GM12878 (cell line): ENCODE results near the gene MAFG. TPM values are rescaled to one million over a fixed set of nuclear protein-coding genes. Genes with fewer than 3 reads are reported as not detected.

Experiments
- ATAC-seq: fragments of 200-7000 bp; cut with Tn5 transposase; 3 replicates; pipeline ENCODE4 v1.9.1; 2020; ENCODE audit warnings: mild to moderate bottlenecking, moderate library complexity
- BruUV-seq: library from RNA; stranded (reverse); fragments of 400-500 nt; replicated peaks from 2 replicates; lab custom pipeline; 2021; lab: Mats Ljungman, UMichigan
- CTCF ChIA-PET: fragments of 300-600 bp; sonication (Branson Sonifier 250); formaldehyde crosslinking; extraction: SDS; loops from one replicate; lab custom pipeline; 2021; ENCODE audit warnings: inconsistent platforms; lab: Yijun Ruan, JAX
- POLR2A ChIA-PET: fragments of 350-600 bp; formaldehyde crosslinking; extraction: SDS; loops from one replicate; lab custom pipeline; 2021; ENCODE audit warnings: inconsistent platforms; lab: Charles Lee
- RAD21 ChIA-PET: fragments of 300-600 bp; sonication (Branson Sonifier 250); formaldehyde crosslinking; loops from one replicate; lab custom pipeline; 2023; ENCODE audit warnings: antibody characterized with exemption; ENCODE audit not compliant: unreplicated experiment; lab: Charles Lee
- SMC1A ChIA-PET: fragments of 300-600 bp; sonication (Branson Sonifier 250); formaldehyde crosslinking; loops from one replicate; lab custom pipeline; 2023; ENCODE audit not compliant: unreplicated experiment, uncharacterized antibody; lab: Charles Lee
- DNase-seq: peaks from one replicate; pipeline ENCODE4 v3.0.0-alpha.2; 2011; ENCODE audit warnings: low read depth, low spot score
- FAIRE-seq: peaks from 3 replicates; lab custom pipeline; 2011; peaks lifted over from hg19 to GRCh38; lab: Jason Lieb, UNC
- H2AFZ ChIP-seq: 2 replicates; pipeline ENCODE4 v1.6.0; 2011; ENCODE audit warnings: low read depth, low read length, control low read depth; ENCODE audit not compliant: control insufficient read depth
- H3K27ac ChIP-seq: 2 replicates; pipeline ENCODE4 v1.5.1; 2011; ENCODE audit warnings: control low read depth; ENCODE audit not compliant: control insufficient read depth, insufficient read depth
- H3K27me3 ChIP-seq, 2 experiments: replicated peaks in 1 of 2; 2 replicates each; pipeline versions ENCODE4 v1.6.0 to v1.6.1; 2011; ENCODE audit warnings: low read length in 1 of 2; ENCODE audit not compliant: control insufficient read depth in 2 of 2, insufficient read depth in 2 of 2
- H3K36me3 ChIP-seq, 2 experiments: 2 replicates each; pipeline ENCODE4 v1.5.1; 2011; ENCODE audit warnings: low read length in 1 of 2; ENCODE audit not compliant: control insufficient read depth in 2 of 2, insufficient read depth in 2 of 2
- H3K4me1 ChIP-seq: 2 replicates; pipeline ENCODE4 v1.6.1; 2011; ENCODE audit warnings: mild to moderate bottlenecking, low read length, moderate library complexity, mixed read lengths; ENCODE audit not compliant: control insufficient read depth, insufficient read depth
- H3K4me2 ChIP-seq: 2 replicates; pipeline ENCODE4 v1.6.0; 2011; ENCODE audit warnings: control low read depth; ENCODE audit not compliant: control insufficient read depth, insufficient read depth
- H3K4me3 ChIP-seq: fragments of 200-600 bp; sonication (generic); 2 replicates; pipeline ENCODE4 v1.5.1; 2016
- H3K79me2 ChIP-seq: 2 replicates; pipeline ENCODE4 v1.6.0; 2011; ENCODE audit warnings: low read length; ENCODE audit not compliant: control insufficient read depth, insufficient read depth
- H3K9ac ChIP-seq: 2 replicates; pipeline ENCODE4 v1.8.0; 2011; ENCODE audit warnings: low read length, control low read depth, mixed read lengths; ENCODE audit not compliant: control insufficient read depth, insufficient read depth
- H3K9me3 ChIP-seq: replicated peaks from 3 replicates; pipeline ENCODE4 v1.5.1; 2011; ENCODE audit warnings: mild to moderate bottlenecking, low read length; ENCODE audit not compliant: control insufficient read depth, insufficient read depth
- H4K20me1 ChIP-seq: 2 replicates; pipeline ENCODE4 v1.6.0; 2011; ENCODE audit not compliant: control insufficient read depth, insufficient read depth
- BHLHE40 ChIP-seq, 2 experiments: fragments of 450-650 bp in 1 of 2; IDR thresholded peaks; 2 replicates each; pipeline ENCODE4 v1.6.1; 2011 to 2017; ENCODE audit warnings: low read depth in 2 of 2, borderline replicate concordance in 1 of 2, improper control_type of control experiment in 1 of 2, low read length in 1 of 2, mild to moderate bottlenecking in 1 of 2
- BMI1 ChIP-seq: fragments of 450-650 bp; IDR thresholded peaks from 2 replicates; pipeline ENCODE4 v1.6.1; 2016; ENCODE audit warnings: mild to moderate bottlenecking, moderate library complexity, borderline replicate concordance
- BRCA1 ChIP-seq: IDR thresholded peaks from 2 replicates; pipeline ENCODE4 v1.6.1; 2011; ENCODE audit warnings: low read depth, low read length, improper control_type of control experiment
- E2F8 ChIP-seq: fragments of 450-650 bp; IDR thresholded peaks from 2 replicates; pipeline ENCODE4 v1.6.1; 2018; ENCODE audit warnings: mild to moderate bottlenecking, low read depth, moderate library complexity; ENCODE audit not compliant: partially characterized antibody
- FOXK2 ChIP-seq: fragments of 450-650 bp; IDR thresholded peaks from 2 replicates; pipeline ENCODE4 v1.6.1; 2017; ENCODE audit warnings: mild to moderate bottlenecking, moderate library complexity
- NR2C1 ChIP-seq: fragments of 450-650 bp; IDR thresholded peaks from 2 replicates; pipeline ENCODE4 v1.6.1; 2017; ENCODE audit warnings: antibody characterized with exemption, mild to moderate bottlenecking, moderate library complexity
- PKNOX1 ChIP-seq: fragments of 450-650 bp; IDR thresholded peaks from 2 replicates; pipeline ENCODE4 v1.6.1; 2016; ENCODE audit warnings: mild to moderate bottlenecking
- POLR2AphosphoS5 ChIP-seq: IDR thresholded peaks from 2 replicates; pipeline ENCODE4 v1.6.1; 2011; ENCODE audit warnings: mild to moderate bottlenecking, low read length, inconsistent platforms
- SMARCA5 ChIP-seq: fragments of 450-650 bp; IDR thresholded peaks from 2 replicates; pipeline ENCODE4 v1.6.1; 2017; ENCODE audit warnings: mild to moderate bottlenecking
- YY1 ChIP-seq: IDR thresholded peaks from 2 replicates; pipeline ENCODE4 v1.6.1; 2011; ENCODE audit warnings: low read depth, mild to moderate bottlenecking, low read length
- ZNF207 ChIP-seq: fragments of 450-650 bp; IDR thresholded peaks from 2 replicates; pipeline ENCODE4 v1.6.1; 2014; ENCODE audit warnings: antibody characterized with exemption, mild to moderate bottlenecking, borderline replicate concordance
- WGBS: methylation state at CpG from one replicate; pipeline ENCODE4 v1.1.6; 2016; ENCODE audit warnings: low lambda C conversion rate; ENCODE audit not compliant: insufficient replicate concordance, insufficient coverage; ENCODE audit errors: missing lambda C conversion rate; 5-methylcytosine and 5-hydroxymethylcytosine counted together
- in situ Hi-C: fragments of 300-500 bp; cut with MboI; formaldehyde crosslinking; loops from 9 replicates; pipeline ENCODE4 v1.14.3; 2018; ENCODE audit warnings: mixed read lengths
- intact Hi-C: fragments of 100-400 bp; cut with micrococcal nuclease; formaldehyde crosslinking; loops from one replicate; pipeline ENCODE4 v1.14.2; 2022; ENCODE audit not compliant: unreplicated experiment
- polyA plus RNA-seq, 11 experiments: library from polyadenylated mRNA; depleted of rRNA in 4 of 11; unstranded in 6 of 11; stranded (reverse) in 5 of 11; fragments of >200 nt; fragmentation: Nextera tagmentation in 4 of 11; fragmentation: Illumina TruSeq in 1 of 11; extraction: Ambion mirVana in 4 of 11; extraction: Trizol in 1 of 11; gene quantifications; 1 replicate in 1 of 11; 2 replicates in 10 of 11; pipeline versions ENCODE4 v1.2.1 to v1.2.3, GENCODE V29; 2011 to 2016; ENCODE audit warnings: inconsistent platforms in 2 of 11, missing spikeins in 2 of 11, low read depth in 1 of 11
- total RNA-seq, 4 experiments: library from RNA; depleted of rRNA in 3 of 4; stranded (reverse); fragments of >200 nt in 3 of 4; fragmentation: Illumina TruSeq in 1 of 4; extraction: Trizol in 1 of 4; gene quantifications; 2 replicates each; pipeline versions ENCODE4 v1.2.1 to v1.2.3, GENCODE V29; 2013 to 2021
- TF ChIP-seq, protein P1 (sequence below): IDR thresholded peaks from 2 replicates; pipeline ENCODE4 v1.6.1; 2011; ENCODE audit warnings: borderline replicate concordance, low read depth, mild to moderate bottlenecking, moderate library complexity, mixed read lengths, low read length; ENCODE audit not compliant: insufficient read depth; ENCODE audit errors: extremely low read length
- TF ChIP-seq, protein P2 (sequence below): fragments of 450-650 bp; IDR thresholded peaks from 2 replicates; pipeline ENCODE4 v1.6.1; 2017; ENCODE audit warnings: mild to moderate bottlenecking, moderate library complexity

The MAFG gene
- total and polyA plus RNA-seq, 10 of the 15 experiments (the other 5 are each of a cell fraction or from before 2014, with no cell fraction given), result 0.48 to 20.1 (median 7.6) TPM

DNA sequence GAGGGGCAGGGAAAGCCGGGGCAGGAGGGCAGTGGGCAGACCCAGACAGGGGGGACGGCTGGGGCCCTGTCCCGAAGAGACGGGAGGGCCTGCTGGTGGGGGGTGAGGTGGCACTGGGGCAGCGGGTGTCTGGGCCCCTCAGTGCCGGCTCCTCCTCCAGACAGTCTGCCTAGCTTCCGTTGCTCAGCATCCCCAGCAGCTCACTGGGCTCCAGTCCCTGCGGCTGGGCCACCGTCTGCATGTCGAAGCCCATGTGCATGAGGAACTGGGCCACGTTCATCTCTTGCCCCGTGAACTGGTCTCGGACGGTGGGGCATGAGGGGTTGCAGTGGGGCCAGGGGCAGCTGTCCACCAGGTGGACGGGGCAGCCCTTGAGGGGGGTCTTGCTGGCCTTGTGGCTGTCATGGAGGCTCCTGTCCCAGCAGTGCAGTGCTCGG is 25.3 kb upstream of the MAFG start:
- no peak for TF ChIP-seq POLR2AphosphoS5
- TF ChIP-seq, protein P1, sequence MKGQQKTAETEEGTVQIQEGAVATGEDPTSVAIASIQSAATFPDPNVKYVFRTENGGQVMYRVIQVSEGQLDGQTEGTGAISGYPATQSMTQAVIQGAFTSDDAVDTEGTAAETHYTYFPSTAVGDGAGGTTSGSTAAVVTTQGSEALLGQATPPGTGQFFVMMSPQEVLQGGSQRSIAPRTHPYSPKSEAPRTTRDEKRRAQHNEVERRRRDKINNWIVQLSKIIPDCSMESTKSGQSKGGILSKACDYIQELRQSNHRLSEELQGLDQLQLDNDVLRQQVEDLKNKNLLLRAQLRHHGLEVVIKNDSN, result no peak
- TF ChIP-seq, protein P2, sequence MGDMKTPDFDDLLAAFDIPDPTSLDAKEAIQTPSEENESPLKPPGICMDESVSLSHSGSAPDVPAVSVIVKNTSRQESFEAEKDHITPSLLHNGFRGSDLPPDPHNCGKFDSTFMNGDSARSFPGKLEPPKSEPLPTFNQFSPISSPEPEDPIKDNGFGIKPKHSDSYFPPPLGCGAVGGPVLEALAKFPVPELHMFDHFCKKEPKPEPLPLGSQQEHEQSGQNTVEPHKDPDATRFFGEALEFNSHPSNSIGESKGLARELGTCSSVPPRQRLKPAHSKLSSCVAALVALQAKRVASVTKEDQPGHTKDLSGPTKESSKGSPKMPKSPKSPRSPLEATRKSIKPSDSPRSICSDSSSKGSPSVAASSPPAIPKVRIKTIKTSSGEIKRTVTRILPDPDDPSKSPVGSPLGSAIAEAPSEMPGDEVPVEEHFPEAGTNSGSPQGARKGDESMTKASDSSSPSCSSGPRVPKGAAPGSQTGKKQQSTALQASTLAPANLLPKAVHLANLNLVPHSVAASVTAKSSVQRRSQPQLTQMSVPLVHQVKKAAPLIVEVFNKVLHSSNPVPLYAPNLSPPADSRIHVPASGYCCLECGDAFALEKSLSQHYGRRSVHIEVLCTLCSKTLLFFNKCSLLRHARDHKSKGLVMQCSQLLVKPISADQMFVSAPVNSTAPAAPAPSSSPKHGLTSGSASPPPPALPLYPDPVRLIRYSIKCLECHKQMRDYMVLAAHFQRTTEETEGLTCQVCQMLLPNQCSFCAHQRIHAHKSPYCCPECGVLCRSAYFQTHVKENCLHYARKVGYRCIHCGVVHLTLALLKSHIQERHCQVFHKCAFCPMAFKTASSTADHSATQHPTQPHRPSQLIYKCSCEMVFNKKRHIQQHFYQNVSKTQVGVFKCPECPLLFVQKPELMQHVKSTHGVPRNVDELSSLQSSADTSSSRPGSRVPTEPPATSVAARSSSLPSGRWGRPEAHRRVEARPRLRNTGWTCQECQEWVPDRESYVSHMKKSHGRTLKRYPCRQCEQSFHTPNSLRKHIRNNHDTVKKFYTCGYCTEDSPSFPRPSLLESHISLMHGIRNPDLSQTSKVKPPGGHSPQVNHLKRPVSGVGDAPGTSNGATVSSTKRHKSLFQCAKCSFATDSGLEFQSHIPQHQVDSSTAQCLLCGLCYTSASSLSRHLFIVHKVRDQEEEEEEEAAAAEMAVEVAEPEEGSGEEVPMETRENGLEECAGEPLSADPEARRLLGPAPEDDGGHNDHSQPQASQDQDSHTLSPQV, result no peak
- TF ChIP-seq NR2C1, result no peak
- TF ChIP-seq BMI1, result no peak
- TF ChIP-seq YY1, result no peak
- no peak for TF ChIP-seq BRCA1
- no peak for TF ChIP-seq E2F8
- TF ChIP-seq BHLHE40 (IDR thresholded peaks at IDR 0.05; ENCODE audit: borderline replicate concordance in 1 of 2, low read depth in 2 of 2, low read length in 1 of 2), result no peak
- no peak for TF ChIP-seq ZNF207
- no peak for TF ChIP-seq SMARCA5
- TF ChIP-seq FOXK2, result no peak
- no peak for TF ChIP-seq PKNOX1
- Histone ChIP-seq H3K4me2 (no peak overlapping the region), H3K27me3 (no peaks in the 10 kb centered on the region), H3K79me2 (no peaks in the 10 kb centered on the region), H3K36me3 (no peaks in the 10 kb centered on the region), H4K20me1 (no peaks in the 10 kb centered on the region), H3K4me1 (no peaks in the 10 kb centered on the region), H3K9ac (no peak overlapping the region), H3K9me3 (no peaks in the 10 kb centered on the region), H3K4me3 (no peak overlapping the region), H2AFZ (no peak overlapping the region), H3K27ac (no peak overlapping the region)
- ChIA-PET RAD21 (no interaction called here), POLR2A (interaction anchor here (0.6 kb wide), 1 partner anchor 680 kb away, joined by 3 read pairs; no protein-coding TSS in a partner anchor), CTCF (interaction anchor here (1.1 to 2.0 kb wide), 2 partner anchors 69 to 83 kb away, joined by 3 to 11 read pairs; partner anchors contain the start of gene CENPX), SMC1A (interaction anchor here (0.5 to 0.6 kb wide), 2 partner anchors 184 to 224 kb away, joined by 3 read pairs; no protein-coding TSS in a partner anchor)
- in situ Hi-C loops (no loop called here), intact Hi-C loops (no loop called here)
- DNase-seq (no peak), ATAC-seq (no peak), FAIRE-seq (no peak)
- 55% methylated on average over 11 of the region's 16 CpGs for WGBS
- no TSS peak for BruUV-seq
